ENCODE data around the gene BCAS3.
"Not testable (repeated sequence)": the region's sequence is repeated elsewhere in the genome, so short reads cannot be mapped to it uniquely, and the experiment has no call there.

BCAS3 gene

GRCh38 chr17:61422116-61422799, 744.6 kb downstream of the BCAS3 start:
- DNase-seq (ENCODE audit: low spot score): no peak

- DNase-seq (ENCODE audit: low spot score): no peak
Observed at GRCh38 chr17:61422869-61423268, 745.2 kb downstream of the BCAS3 start.

- DNase-seq (ENCODE audit: low spot score): no peak
Observed at GRCh38 chr17:61423967-61424649, 746.5 kb downstream of the BCAS3 start.

- no peak for DNase-seq (ENCODE audit: low spot score)
Observed at GRCh38 chr17:61425682-61426481, 748.2 kb downstream of the BCAS3 start.

GRCh38 chr17:61426482-61427304, 749.0 kb downstream of the BCAS3 start:
- DNase-seq (ENCODE audit: low spot score): peak; percentile 49

GRCh38 chr17:61427567-61427966, 749.9 kb downstream of the BCAS3 start:
- DNase-seq (ENCODE audit: low spot score): no peak

GRCh38 chr17:61429274-61429673, 751.6 kb downstream of the BCAS3 start:
- no peak for DNase-seq (ENCODE audit: low spot score)

GRCh38 chr17:61429831-61430230, 752.2 kb downstream of the BCAS3 start:
- not testable (repeated sequence) for DNase-seq (ENCODE audit: low spot score)

GRCh38 chr17:61431594-61432311, 754.1 kb downstream of the BCAS3 start:
- no peak for DNase-seq (ENCODE audit: low spot score)

- DNase-seq (ENCODE audit: low spot score): no peak
Observed at GRCh38 chr17:61436273-61436672, 758.6 kb downstream of the BCAS3 start.

GRCh38 chr17:61436995-61437704, 759.5 kb downstream of the BCAS3 start:
- DNase-seq (ENCODE audit: low spot score): no peak

- DNase-seq (ENCODE audit: low spot score): no peak
Observed at GRCh38 chr17:61440697-61441096, 763.0 kb downstream of the BCAS3 start.

- not testable (repeated sequence) for DNase-seq (ENCODE audit: low spot score)
Observed at GRCh38 chr17:61441507-61441906, 763.9 kb downstream of the BCAS3 start.

- no peak for DNase-seq (ENCODE audit: low spot score)
Observed at GRCh38 chr17:61442136-61442775, 764.6 kb downstream of the BCAS3 start.
